Uterus (tissue), 2 donors: ENCODE results near the gene RPS18.

ENCODE experiments used
- CTCF ChIP-seq, 4 experiments: fragments of 200-600 bp in 2 of 4; fragments of 450-650 bp in 2 of 4; sonication (generic) in 2 of 4; IDR thresholded peaks; one replicate each; pipeline ENCODE4 v1.5.1; 2016 to 2019; ENCODE audit warnings: antibody characterized with exemption in 4 of 4, mild to moderate bottlenecking in 2 of 4, moderate library complexity in 1 of 4
- POLR2A ChIP-seq, 2 donors: fragments of 450-650 bp; IDR thresholded peaks; one replicate each; pipeline ENCODE4 v1.6.1; 2016; ENCODE audit warnings: antibody characterized with exemption in 2 of 2, mild to moderate bottlenecking in 1 of 2, moderate library complexity in 1 of 2

DNA sequence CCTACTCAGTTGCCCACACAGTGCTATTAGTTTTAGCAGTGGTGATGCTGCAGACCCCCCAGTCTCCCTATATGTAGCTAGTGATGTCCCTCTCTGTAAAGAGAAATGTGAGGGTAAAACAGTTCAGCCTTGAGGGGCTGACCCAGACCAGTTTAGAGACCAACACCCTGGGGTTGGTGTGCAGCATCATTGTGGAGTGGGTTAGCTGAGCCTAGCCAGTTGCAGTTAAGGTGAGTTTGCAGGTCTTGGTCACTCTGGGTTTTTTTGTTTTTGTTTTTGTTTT is 4.6 kb downstream of the RPS18 start:
- TF ChIP-seq CTCF (IDR thresholded peaks at IDR 0.05) (no peak), POLR2A (IDR thresholded peaks at IDR 0.05) (no peak)
